ENCODE data around the gene ILF2. TPM values are rescaled to one million over a fixed set of nuclear protein-coding genes. Genes with fewer than 3 reads are reported as not detected.

The ILF2 gene
- total RNA-seq, 1 donor from 2014 or later: 262 TPM

- peak overlapping the region; percentile 37 for H3K4me3 Mint-ChIP-seq (ENCODE audit: low read depth)
- H3K9me3 Mint-ChIP-seq (ENCODE audit: low read depth): no peaks in the 10 kb centered on the region
- H3K4me1 Mint-ChIP-seq (ENCODE audit: low read depth): peaks cover 14% of the 10 kb centered on the region
- TF ChIP-seq, protein P1, sequence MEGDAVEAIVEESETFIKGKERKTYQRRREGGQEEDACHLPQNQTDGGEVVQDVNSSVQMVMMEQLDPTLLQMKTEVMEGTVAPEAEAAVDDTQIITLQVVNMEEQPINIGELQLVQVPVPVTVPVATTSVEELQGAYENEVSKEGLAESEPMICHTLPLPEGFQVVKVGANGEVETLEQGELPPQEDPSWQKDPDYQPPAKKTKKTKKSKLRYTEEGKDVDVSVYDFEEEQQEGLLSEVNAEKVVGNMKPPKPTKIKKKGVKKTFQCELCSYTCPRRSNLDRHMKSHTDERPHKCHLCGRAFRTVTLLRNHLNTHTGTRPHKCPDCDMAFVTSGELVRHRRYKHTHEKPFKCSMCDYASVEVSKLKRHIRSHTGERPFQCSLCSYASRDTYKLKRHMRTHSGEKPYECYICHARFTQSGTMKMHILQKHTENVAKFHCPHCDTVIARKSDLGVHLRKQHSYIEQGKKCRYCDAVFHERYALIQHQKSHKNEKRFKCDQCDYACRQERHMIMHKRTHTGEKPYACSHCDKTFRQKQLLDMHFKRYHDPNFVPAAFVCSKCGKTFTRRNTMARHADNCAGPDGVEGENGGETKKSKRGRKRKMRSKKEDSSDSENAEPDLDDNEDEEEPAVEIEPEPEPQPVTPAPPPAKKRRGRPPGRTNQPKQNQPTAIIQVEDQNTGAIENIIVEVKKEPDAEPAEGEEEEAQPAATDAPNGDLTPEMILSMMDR (IDR thresholded peaks at IDR 0.05; ENCODE audit: unreplicated experiment): no peak
- H3K27me3 Mint-ChIP-seq: no peaks in the 10 kb centered on the region
- DNase-seq (ENCODE audit: low spot score, unreplicated experiment): no peak
- H3K27ac Mint-ChIP-seq: no peak overlapping the region
- H3K36me3 Mint-ChIP-seq (ENCODE audit: insufficient read depth): peaks cover 40% of the 10 kb centered on the region
These were observed 3.4 kb downstream of the ILF2 start for GRCh38 chr1:153667439-153667838.

GRCh38 chr1:153663211-153663610 lies 7.6 kb downstream of the ILF2 start:
- TF ChIP-seq, protein P1 (IDR thresholded peaks at IDR 0.05; ENCODE audit: unreplicated experiment): no peak
- Mint-ChIP-seq H3K9me3 (ENCODE audit: low read depth) (no peaks in the 10 kb centered on the region), H3K4me1 (ENCODE audit: low read depth) (peaks cover 11% of the 10 kb centered on the region), H3K27me3 (no peaks in the 10 kb centered on the region), H3K36me3 (ENCODE audit: insufficient read depth) (peaks cover 43% of the 10 kb centered on the region), H3K4me3 (ENCODE audit: low read depth) (no peak overlapping the region), H3K27ac (no peak overlapping the region)
- no peak for DNase-seq (ENCODE audit: low spot score, unreplicated experiment)

GRCh38 chr1:153662269-153662668 lies 8.5 kb downstream of the ILF2 start:
- no peaks in the 10 kb centered on the region for H3K27me3 Mint-ChIP-seq
- H3K27ac Mint-ChIP-seq: peak overlapping the region; percentile 50
- TF ChIP-seq, protein P1 (IDR thresholded peaks at IDR 0.05; ENCODE audit: unreplicated experiment): no peak
- H3K4me3 Mint-ChIP-seq (ENCODE audit: low read depth): no peak overlapping the region
- no peaks in the 10 kb centered on the region for H3K9me3 Mint-ChIP-seq (ENCODE audit: low read depth)
- H3K4me1 Mint-ChIP-seq (ENCODE audit: low read depth): peaks cover 11% of the 10 kb centered on the region
- no peak for DNase-seq (ENCODE audit: low spot score, unreplicated experiment)
- H3K36me3 Mint-ChIP-seq (ENCODE audit: insufficient read depth): peaks cover 34% of the 10 kb centered on the region

DNA sequence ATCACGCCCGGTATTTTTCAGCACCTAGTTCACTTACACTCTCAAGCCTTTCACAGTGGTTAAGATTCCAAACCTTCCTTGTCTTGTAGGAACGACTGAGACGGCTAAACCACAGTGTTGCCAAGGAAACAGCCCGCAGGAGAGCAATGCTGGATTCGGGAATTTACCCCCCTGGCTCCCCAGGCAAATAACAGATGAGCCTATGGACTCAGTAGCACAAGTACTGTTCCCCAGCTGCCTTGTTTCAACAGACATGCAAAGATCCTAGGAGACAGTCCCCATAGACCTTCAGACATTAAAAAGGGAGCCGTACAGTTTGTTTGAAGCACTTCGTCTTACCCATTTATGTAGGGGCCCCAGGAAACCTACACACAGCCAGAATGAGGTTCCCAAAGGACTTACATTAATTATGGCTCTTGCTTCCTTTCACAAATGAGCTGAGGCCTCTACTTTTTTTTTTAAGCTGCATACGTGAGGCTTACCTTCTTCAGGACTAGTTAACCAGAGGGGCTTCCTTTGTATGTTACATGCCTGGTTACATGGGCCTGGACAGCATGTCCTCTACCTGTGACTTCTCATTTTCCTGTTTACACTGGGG lies 9.6 kb downstream of the ILF2 start:
- Mint-ChIP-seq H3K4me3 (ENCODE audit: low read depth) (peak overlapping the region; percentile 40), H3K4me1 (ENCODE audit: low read depth) (peaks cover 11% of the 10 kb centered on the region), H3K9me3 (ENCODE audit: low read depth) (no peaks in the 10 kb centered on the region), H3K27ac (peak overlapping the region; percentile 93), H3K36me3 (ENCODE audit: insufficient read depth) (peaks cover 29% of the 10 kb centered on the region), H3K27me3 (no peaks in the 10 kb centered on the region)
- DNase-seq (ENCODE audit: low spot score, unreplicated experiment): no peak
- TF ChIP-seq, protein P1 (IDR thresholded peaks at IDR 0.05; ENCODE audit: unreplicated experiment): no peak

- TF ChIP-seq, protein P1 (IDR thresholded peaks at IDR 0.05; ENCODE audit: unreplicated experiment): no peak
- H3K4me3 Mint-ChIP-seq (ENCODE audit: low read depth): peak overlapping the region; percentile 95
- H3K27ac Mint-ChIP-seq: peak overlapping the region; percentile 96
- H3K36me3 Mint-ChIP-seq (ENCODE audit: insufficient read depth): peaks cover 19% of the 10 kb centered on the region
- no peaks in the 10 kb centered on the region for H3K9me3 Mint-ChIP-seq (ENCODE audit: low read depth)
- peaks cover 14% of the 10 kb centered on the region for H3K4me1 Mint-ChIP-seq (ENCODE audit: low read depth)
- no peak for DNase-seq (ENCODE audit: low spot score, unreplicated experiment)
- H3K27me3 Mint-ChIP-seq: no peaks in the 10 kb centered on the region
These were observed 11.1 kb downstream of the ILF2 start for GRCh38 chr1:153659656-153660055.

Measured in progenitor cell of endocrine pancreas (in vitro differentiated cells).